ENCODE measurements around the gene RPL11. TPM values are rescaled to one million over a fixed set of nuclear protein-coding genes. Genes with fewer than 3 reads are reported as not detected.

The RPL11 gene
- total RNA-seq, 2 donors from 2014 or later, result 1,338 to 1,473 TPM

DNA sequence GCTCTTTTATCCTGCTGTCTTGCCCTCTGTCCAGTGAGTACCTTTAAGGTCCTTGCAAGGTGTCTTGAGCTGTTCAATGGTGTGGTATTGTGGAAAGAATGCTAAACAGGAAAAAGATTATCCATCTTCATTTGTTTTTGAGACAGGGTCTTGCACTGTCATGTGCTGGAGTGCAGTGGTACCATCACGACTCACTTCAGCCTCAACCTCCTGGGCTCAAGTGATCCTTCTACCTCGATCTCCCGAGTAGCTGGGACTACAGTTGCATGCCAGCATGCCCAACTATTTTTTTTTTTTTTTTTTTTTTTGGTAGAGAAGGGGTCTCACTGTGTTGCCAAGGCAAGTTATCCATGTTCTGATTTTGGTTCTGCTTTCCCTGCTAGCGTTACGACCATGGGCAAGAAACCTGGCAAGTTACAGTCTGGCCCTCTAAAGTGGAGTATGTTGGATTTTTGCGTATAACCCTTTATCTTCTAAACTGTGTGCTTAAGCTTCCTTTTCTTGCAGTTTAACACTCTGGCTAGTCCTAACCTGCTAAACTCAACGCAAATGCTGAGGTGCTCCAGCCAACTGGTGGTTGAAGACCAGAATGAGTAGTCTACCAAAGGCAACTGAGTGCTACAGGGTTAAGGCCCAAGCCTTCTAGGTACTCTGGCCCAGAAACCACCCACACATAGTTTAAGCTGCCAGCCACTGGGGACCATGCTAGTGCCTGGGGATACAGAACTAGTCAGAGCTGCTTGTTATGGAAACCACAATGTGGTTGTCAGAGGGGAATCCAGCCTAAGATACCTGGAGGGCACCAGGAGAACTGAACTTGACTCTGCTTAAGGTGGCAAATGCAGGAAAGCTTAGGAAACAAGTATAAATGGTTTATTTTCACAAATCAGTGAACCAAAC lies 7.9 kb downstream of the RPL11 start:
- H3K27ac Mint-ChIP-seq, result no peak overlapping the region
- 92 to 100% methylated on average over 5 to 7 of the region's 7 CpGs for WGBS, 2 experiments (ENCODE audit: insufficient coverage in 1 of 2, insufficient read length in 1 of 2)
- no peaks in the 10 kb centered on the region for H3K27me3 Mint-ChIP-seq (ENCODE audit: insufficient read depth)

DNA sequence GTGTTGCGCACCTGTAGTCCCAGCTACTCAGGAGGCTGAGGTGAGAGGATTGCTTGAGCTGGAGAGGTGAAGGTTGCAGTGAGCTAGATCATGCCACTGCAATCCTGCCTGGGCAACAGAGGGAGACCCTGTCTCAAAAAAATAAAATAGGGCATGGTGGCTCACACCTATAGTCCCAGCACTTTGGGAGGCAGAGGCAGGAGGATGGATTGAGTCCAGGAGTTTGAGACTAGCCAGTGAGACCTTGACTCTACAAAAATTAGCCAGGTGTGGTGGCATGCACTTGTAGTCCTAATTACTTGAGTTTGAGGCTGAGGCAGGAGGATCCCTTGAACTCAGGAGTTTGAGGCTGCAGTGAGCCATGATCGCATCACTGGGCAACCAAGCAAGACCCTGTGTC lies 9.7 kb downstream of the RPL11 start:
- no peaks in the 10 kb centered on the region for H3K9me3 Mint-ChIP-seq
- DNase-seq, result no peak
- H3K27ac Mint-ChIP-seq, result peak overlapping the region; percentile 44
- Histone ChIP-seq H3K4me3 (ENCODE audit: low read length) (no peak overlapping the region), H3K9ac (ENCODE audit: extremely low read depth, low read length, poor library complexity, severe bottlenecking) (no peak overlapping the region), H3K9me3 (ENCODE audit: control insufficient read depth, low read length) (no peaks in the 10 kb centered on the region), H3K4me1 (ENCODE audit: control insufficient read depth, insufficient read depth, low read length) (no peaks in the 10 kb centered on the region), H3K27me3 (ENCODE audit: control insufficient read depth, insufficient read depth, low read length, poor library complexity, severe bottlenecking) (no peaks in the 10 kb centered on the region), H3K36me3 (ENCODE audit: control insufficient read depth, insufficient read depth, low read length) (peaks cover 81% of the 10 kb centered on the region), H3K27ac (ENCODE audit: low read depth, low read length) (no peak overlapping the region)
- TF ChIP-seq CTCF (conservative IDR thresholded peaks at IDR 0.05), result no peak
- H3K27me3 Mint-ChIP-seq (ENCODE audit: insufficient read depth), result no peaks in the 10 kb centered on the region
- no peak overlapping the region for H3K4me3 Mint-ChIP-seq
- H3K4me1 Mint-ChIP-seq, result peaks cover 12% of the 10 kb centered on the region
- H3K36me3 Mint-ChIP-seq (ENCODE audit: low read depth), result peaks cover 75% of the 10 kb centered on the region
- WGBS, 2 experiments (ENCODE audit: insufficient coverage in 1 of 2, insufficient read length in 1 of 2), result 85 to 95% methylated on average over 2 of the region's 2 CpGs

More for the DNA sequence above, 7.9 kb downstream of the RPL11 start:
- H3K4me1 Mint-ChIP-seq, result peaks cover 16% of the 10 kb centered on the region
- Histone ChIP-seq H3K27ac (ENCODE audit: low read depth, low read length) (no peak overlapping the region), H3K4me3 (ENCODE audit: low read length) (no peak overlapping the region), H3K9me3 (ENCODE audit: control insufficient read depth, low read length) (no peaks in the 10 kb centered on the region), H3K9ac (ENCODE audit: extremely low read depth, low read length, poor library complexity, severe bottlenecking) (no peak overlapping the region), H3K36me3 (ENCODE audit: control insufficient read depth, insufficient read depth, low read length) (peaks cover 89% of the 10 kb centered on the region), H3K4me1 (ENCODE audit: control insufficient read depth, insufficient read depth, low read length) (peaks cover 4% of the 10 kb centered on the region), H3K27me3 (ENCODE audit: control insufficient read depth, insufficient read depth, low read length, poor library complexity, severe bottlenecking) (no peaks in the 10 kb centered on the region)
- no peak for TF ChIP-seq CTCF (conservative IDR thresholded peaks at IDR 0.05)
- no peak overlapping the region for H3K4me3 Mint-ChIP-seq
- no peak for DNase-seq
- peaks cover 88% of the 10 kb centered on the region for H3K36me3 Mint-ChIP-seq (ENCODE audit: low read depth)
- no peaks in the 10 kb centered on the region for H3K9me3 Mint-ChIP-seq

- Histone ChIP-seq H3K4me1 (ENCODE audit: control insufficient read depth, insufficient read depth, low read length) (no peaks in the 10 kb centered on the region), H3K27me3 (ENCODE audit: control insufficient read depth, insufficient read depth, low read length, poor library complexity, severe bottlenecking) (no peaks in the 10 kb centered on the region), H3K27ac (ENCODE audit: low read depth, low read length) (no peak overlapping the region), H3K9me3 (ENCODE audit: control insufficient read depth, low read length) (no peaks in the 10 kb centered on the region), H3K36me3 (ENCODE audit: control insufficient read depth, insufficient read depth, low read length) (peaks cover 74% of the 10 kb centered on the region), H3K4me3 (ENCODE audit: low read length) (no peak overlapping the region), H3K9ac (ENCODE audit: extremely low read depth, low read length, poor library complexity, severe bottlenecking) (no peak overlapping the region)
- TF ChIP-seq CTCF (conservative IDR thresholded peaks at IDR 0.05), result no peak
- H3K4me1 Mint-ChIP-seq, result peaks cover 8% of the 10 kb centered on the region
- no peak overlapping the region for H3K4me3 Mint-ChIP-seq
- H3K9me3 Mint-ChIP-seq, result no peaks in the 10 kb centered on the region
- WGBS, 2 experiments (ENCODE audit: insufficient coverage in 1 of 2, insufficient read length in 1 of 2), result 96 to 98% methylated on average over 5 of the region's 5 CpGs
- H3K27me3 Mint-ChIP-seq (ENCODE audit: insufficient read depth), result no peaks in the 10 kb centered on the region
- peaks cover 68% of the 10 kb centered on the region for H3K36me3 Mint-ChIP-seq (ENCODE audit: low read depth)
- no peak for DNase-seq
- no peak overlapping the region for H3K27ac Mint-ChIP-seq
These were observed 10.4 kb downstream of the RPL11 start for GRCh38 chr1:23701996-23702395.

All from endodermal cell (in vitro differentiated cells).